Endothelial cell of umbilical vein (primary cell): Measurements from ENCODE around the gene ERCC4. TPM values are rescaled to one million over a fixed set of nuclear protein-coding genes. Genes with fewer than 3 reads are reported as not detected.

Experiments
- BruUV-seq: library from RNA; stranded (reverse); fragments of 400-500 nt; replicated peaks from 2 replicates; lab custom pipeline; 2021; lab: Mats Ljungman, UMichigan
- CTCF ChIA-PET: fragments of 300-600, 350-600 bp; sonication (Branson Sonifier 250); formaldehyde crosslinking; loops from one replicate; lab custom pipeline; 2021; ENCODE audit warnings: antibody characterized with exemption, inconsistent platforms; lab: Charles Lee
- POLR2A ChIA-PET: fragments of 300-600, 350-600 bp; sonication (Branson Sonifier 250); formaldehyde crosslinking; loops from one replicate; lab custom pipeline; 2021; ENCODE audit warnings: antibody characterized with exemption, inconsistent platforms; lab: Charles Lee
- DNase-seq: peaks from one replicate; pipeline ENCODE4 v3.0.0-alpha.2; 2011; ENCODE audit warnings: low read depth, low spot score
- FAIRE-seq: peaks from 2 replicates; lab custom pipeline; 2011; peaks lifted over from hg19 to GRCh38; lab: Jason Lieb, UNC
- H2AFZ ChIP-seq: 2 replicates; pipeline ENCODE4 v1.6.0; 2012; ENCODE audit warnings: low read depth, low read length, control low read depth, inconsistent platforms
- H3K27ac ChIP-seq: 2 replicates; pipeline ENCODE4 v1.5.1; 2011; ENCODE audit warnings: low read depth, mild to moderate bottlenecking, control low read depth, low read length, moderate library complexity; ENCODE audit not compliant: insufficient read depth
- H3K27me3 ChIP-seq, 2 experiments: 2 replicates each; pipeline versions ENCODE4 v1.6.0 to v1.6.1; 2011; ENCODE audit warnings: low read length in 2 of 2, mixed read lengths in 1 of 2; ENCODE audit not compliant: control insufficient read depth in 2 of 2, insufficient read depth in 2 of 2
- H3K36me3 ChIP-seq, 2 experiments: 2 replicates in 1 of 2; 3 replicates in 1 of 2; pipeline ENCODE4 v1.5.1; 2011; ENCODE audit warnings: low read length in 2 of 2, mild to moderate bottlenecking in 1 of 2, moderate library complexity in 1 of 2; ENCODE audit not compliant: control insufficient read depth in 2 of 2, insufficient read depth in 2 of 2; ENCODE audit errors: extremely low read depth in 1 of 2
- H3K4me1 ChIP-seq: 3 replicates; pipeline ENCODE4 v1.5.1; 2011; ENCODE audit warnings: mild to moderate bottlenecking, low read length; ENCODE audit not compliant: control insufficient read depth, insufficient read depth; ENCODE audit errors: extremely low read depth
- H3K4me2 ChIP-seq: 2 replicates; pipeline ENCODE4 v1.6.1; 2011; ENCODE audit warnings: low read length, control low read depth, mixed read lengths; ENCODE audit not compliant: insufficient read depth
- H3K4me3 ChIP-seq, 3 experiments: fragments of 200-600 bp in 1 of 3; sonication (generic), shearing (Covaris generic) in 1 of 3; replicated peaks in 1 of 3; 2 replicates each; pipeline ENCODE4 v1.5.1; 2011 to 2016; ENCODE audit warnings: control low read depth in 3 of 3, low read length in 3 of 3, mild to moderate bottlenecking in 2 of 3, inconsistent platforms in 1 of 3, low read depth in 1 of 3, moderate library complexity in 1 of 3; ENCODE audit not compliant: insufficient read depth in 1 of 3
- H3K79me2 ChIP-seq: 2 replicates; pipeline ENCODE4 v1.6.0; 2012; ENCODE audit warnings: low read length, inconsistent platforms; ENCODE audit not compliant: control insufficient read depth, insufficient read depth
- H3K9ac ChIP-seq: replicated peaks from 2 replicates; pipeline ENCODE3; 2011; ENCODE audit warnings: low read length, control low read depth; ENCODE audit not compliant: insufficient read depth; ENCODE audit errors: extremely low read depth
- H3K9me1 ChIP-seq: replicated peaks from 3 replicates; pipeline ENCODE4 v1.6.0; 2011; ENCODE audit warnings: mild to moderate bottlenecking, low read length; ENCODE audit not compliant: control insufficient read depth, insufficient read depth; ENCODE audit errors: extremely low read depth
- H3K9me3 ChIP-seq: replicated peaks from 2 replicates; pipeline ENCODE4 v1.5.1; 2012; ENCODE audit warnings: low read length, inconsistent platforms; ENCODE audit not compliant: control insufficient read depth, insufficient read depth
- H4K20me1 ChIP-seq: replicated peaks from 2 replicates; pipeline ENCODE3; 2011; ENCODE audit warnings: mild to moderate bottlenecking, low read length; ENCODE audit not compliant: control insufficient read depth, insufficient read depth; ENCODE audit errors: extremely low read depth
- CTCF ChIP-seq, 2 donors: IDR thresholded peaks; 1 replicate in 1 of 2; 2 replicates in 1 of 2; pipeline ENCODE4 v1.5.1; 2011; ENCODE audit warnings: low read length in 2 of 2, mild to moderate bottlenecking in 2 of 2, moderate library complexity in 2 of 2, control low read depth in 1 of 2, inconsistent platforms in 1 of 2, low read depth in 1 of 2; ENCODE audit not compliant: insufficient read depth in 1 of 2; ENCODE audit errors: extremely low read depth in 1 of 2
- EZH2 ChIP-seq: IDR thresholded peaks from 2 replicates; pipeline ENCODE4 v1.6.1; 2012; ENCODE audit warnings: borderline replicate concordance, low read depth, mild to moderate bottlenecking, moderate library complexity, low read length, inconsistent platforms; ENCODE audit not compliant: severe bottlenecking
- FOS ChIP-seq: IDR thresholded peaks from 2 replicates; pipeline ENCODE4 v1.6.1; 2011; ENCODE audit warnings: mild to moderate bottlenecking, low read length, moderate library complexity, borderline replicate concordance; ENCODE audit not compliant: insufficient read depth
- GATA2 ChIP-seq: IDR thresholded peaks from 2 replicates; pipeline ENCODE4 v1.7.0; 2011; ENCODE audit warnings: low read depth, mild to moderate bottlenecking, moderate library complexity, mixed read lengths, low read length; ENCODE audit not compliant: insufficient read length, insufficient read depth
- JUN ChIP-seq: IDR thresholded peaks from 2 replicates; pipeline ENCODE4 v1.6.1; 2011; ENCODE audit warnings: borderline replicate concordance, low read depth; ENCODE audit not compliant: insufficient read length, insufficient read depth
- MAX ChIP-seq: IDR thresholded peaks from 2 replicates; pipeline ENCODE4 v1.6.1; 2011; ENCODE audit not compliant: insufficient read depth, insufficient read length
- MYC ChIP-seq: IDR thresholded peaks from one replicate; pipeline ENCODE4 v1.6.1; 2011; ENCODE audit warnings: mild to moderate bottlenecking, low read depth, low read length
- POLR2A ChIP-seq: IDR thresholded peaks from 2 replicates; pipeline ENCODE4 v1.6.1; 2012; ENCODE audit warnings: low read depth, mild to moderate bottlenecking, control low read depth, low read length
- POLR2AphosphoS5 ChIP-seq: IDR thresholded peaks from 2 replicates; pipeline ENCODE4 v1.6.1; 2012; ENCODE audit warnings: low read depth, mild to moderate bottlenecking, control low read depth, low read length, moderate library complexity; ENCODE audit not compliant: insufficient read depth
- dilution Hi-C: fragments of 300-500 bp; cut with MboI; formaldehyde crosslinking; loops from one replicate; pipeline ENCODE4 v1.15.0; 2019; ENCODE audit warnings: low sequenced_read_pairs; ENCODE audit not compliant: extremely low pct_ligation_motif_present
- intact Hi-C: fragments of 100-400 bp; cut with micrococcal nuclease; formaldehyde crosslinking; loops from one replicate; pipeline ENCODE4 v1.10.0; 2022
- polyA plus RNA-seq, 4 experiments: library from polyadenylated mRNA; depleted of rRNA in 3 of 4; stranded (reverse) in 3 of 4; unstranded in 1 of 4; fragments of >200 nt; gene quantifications; 2 replicates each; pipeline versions ENCODE4 v1.2.1 to v1.2.3, GENCODE V29; 2011 to 2012; ENCODE audit warnings: missing spikeins in 1 of 4
- total RNA-seq: library from RNA; stranded (reverse); gene quantifications from 2 replicates; pipeline ENCODE4 v1.2.3, GENCODE V29; 2021

The ERCC4 gene
- total and polyA plus RNA-seq, 2 donors (not counting 3 experiments of a cell fraction or from before 2014, with no cell fraction given): 4.9 to 17.1 TPM

GRCh38 chr16:13897806-13898205 lies 22.1 kb upstream of the ERCC4 start:
- H2AFZ ChIP-seq: no peak overlapping the region
- H3K9ac ChIP-seq: no peak overlapping the region
- no peak overlapping the region for H3K4me2 ChIP-seq
- TF ChIP-seq EZH2 (no peak), FOS (no peak), MAX (no peak), POLR2A (no peak), MYC (no peak), POLR2AphosphoS5 (no peak), GATA2 (no peak), JUN (no peak), CTCF (IDR thresholded peaks at IDR 0.05; ENCODE audit: extremely low read depth in 1 of 2, insufficient read depth in 1 of 2, low read depth in 1 of 2, low read length in 2 of 2) (no peak)
- dilution Hi-C loops: no loop called here
- no peak overlapping the region for H3K27ac ChIP-seq
- intact Hi-C loops: loop anchor here (2.0 kb wide), 1 partner anchor 31 kb away; no protein-coding TSS in a partner anchor
- no peaks in the 10 kb centered on the region for H3K4me1 ChIP-seq
- FAIRE-seq (no peak), DNase-seq (no peak)
- H3K27me3 ChIP-seq: peaks cover 2 to 3% of the 10 kb centered on the region in 2 experiments
- H3K9me3 ChIP-seq: no peaks in the 10 kb centered on the region
- CTCF ChIA-PET: no interaction called here
- no peaks in the 10 kb centered on the region for H4K20me1 ChIP-seq
- POLR2A ChIA-PET: no interaction called here
- H3K79me2 ChIP-seq: no peaks in the 10 kb centered on the region
- no peak overlapping the region for H3K4me3 ChIP-seq
- BruUV-seq: no TSS peak
- H3K36me3 ChIP-seq: no peaks in the 10 kb centered on the region
- H3K9me1 ChIP-seq: no peaks in the 10 kb centered on the region
